HCT116 (cell line): Measurements from ENCODE around the gene SLC25A22. TPM values are rescaled to one million over a fixed set of nuclear protein-coding genes. Genes with fewer than 3 reads are reported as not detected.
A peak's percentile ranks its signal among the peaks of the same experiment; 100 is the strongest.

Experiments used
- ATAC-seq: fragments of 200-7000 bp; cut with Tn5 transposase; 2 replicates; pipeline ENCODE4 v1.9.1; 2020; ENCODE audit warnings: mild to moderate bottlenecking, moderate library complexity
- BruUV-seq: library from RNA; stranded (reverse); fragments of 400-500 nt; replicated peaks from 2 replicates; lab custom pipeline; 2021; lab: Mats Ljungman, UMichigan
- CTCF ChIA-PET: fragments of 300-600 bp; sonication (Branson Sonifier 250); formaldehyde crosslinking; loops from one replicate; lab custom pipeline; 2021; ENCODE audit warnings: antibody characterized with exemption; lab: Charles Lee
- POLR2A ChIA-PET: fragments of 300-600, 350-600 bp; sonication (Branson Sonifier 250); formaldehyde crosslinking; loops from one replicate; lab custom pipeline; 2021; ENCODE audit warnings: antibody characterized with exemption; lab: Charles Lee
- RAD21 ChIA-PET, 2 experiments: fragments of 300-600 bp; sonication (Branson Sonifier 250); formaldehyde crosslinking; loops; one replicate each; lab custom pipeline; 2023; ENCODE audit warnings: low total read pairs in 2 of 2; ENCODE audit not compliant: uncharacterized antibody in 2 of 2, unreplicated experiment in 2 of 2, low non-redundant PET in 1 of 2; lab: Charles Lee
- DNase-seq: peaks from one replicate; pipeline ENCODE4 v3.0.0-alpha.2; 2010; ENCODE audit warnings: low read depth, low spot score
- H2AFZ ChIP-seq: fragments of 200-600 bp; shearing (Covaris generic), sonication (generic); 2 replicates; pipeline ENCODE4 v1.6.1; 2017; ENCODE audit warnings: low read depth, mixed run types, mixed read lengths, antibody characterized with exemption, low read length; ENCODE audit not compliant: poor library complexity, severe bottlenecking
- H3K27ac ChIP-seq: 2 replicates; pipeline ENCODE4 v1.5.1; 2012; ENCODE audit warnings: low read depth, low read length
- H3K27me3 ChIP-seq: fragments of 200-600 bp; sonication (generic); 2 replicates; pipeline ENCODE4 v1.6.1; 2016; ENCODE audit warnings: mixed run types, low read length, mixed read lengths; ENCODE audit not compliant: insufficient read depth
- H3K36me3 ChIP-seq, 2 experiments: fragments of 200-500 bp in 1 of 2; fragments of 200-600 bp in 1 of 2; sonication (Bioruptor generic) in 1 of 2; sonication (generic) in 1 of 2; 2 replicates each; pipeline versions ENCODE4 v1.5.1 to v1.6.1; 2014 to 2016; ENCODE audit warnings: low read length in 2 of 2, inconsistent platforms in 1 of 2, mixed read lengths in 1 of 2, mixed run types in 1 of 2; ENCODE audit not compliant: insufficient read depth in 2 of 2, control insufficient read depth in 1 of 2
- H3K4me1 ChIP-seq, 2 experiments: fragments of 200-600 bp in 1 of 2; sonication (generic) in 1 of 2; 2 replicates each; pipeline versions ENCODE4 v1.5.1 to v1.6.1; 2012 to 2017; ENCODE audit warnings: low read length in 2 of 2, inconsistent platforms in 1 of 2, mild to moderate bottlenecking in 1 of 2, mixed read lengths in 1 of 2, mixed run types in 1 of 2, moderate library complexity in 1 of 2; ENCODE audit not compliant: insufficient read depth in 2 of 2, control insufficient read depth in 1 of 2
- H3K4me2 ChIP-seq: fragments of 200-600 bp; sonication (generic); 2 replicates; pipeline ENCODE4 v1.6.1; 2017; ENCODE audit warnings: mixed run types, low read length, mixed read lengths
- H3K4me3 ChIP-seq, 2 experiments: fragments of 200-600 bp in 1 of 2; sonication (generic) in 1 of 2; replicated peaks in 1 of 2; 2 replicates each; pipeline ENCODE4 v1.5.1; 2011 to 2016; ENCODE audit warnings: low read length in 2 of 2, control low read depth in 1 of 2, low read depth in 1 of 2, mild to moderate bottlenecking in 1 of 2, mixed read lengths in 1 of 2, mixed run types in 1 of 2
- H3K79me2 ChIP-seq: fragments of 200-600 bp; sonication (generic); 2 replicates; pipeline ENCODE4 v1.6.1; 2017; ENCODE audit warnings: mild to moderate bottlenecking, mixed run types, low read length, moderate library complexity, mixed read lengths; ENCODE audit not compliant: insufficient read depth
- H3K9ac ChIP-seq: fragments of 200-600 bp; sonication (generic); 2 replicates; pipeline ENCODE4 v1.6.1; 2016; ENCODE audit warnings: low read length, mixed read lengths
- H3K9me2 ChIP-seq: fragments of 200-600 bp; sonication (generic), shearing (Covaris generic); 2 replicates; pipeline ENCODE4 v1.6.1; 2017; ENCODE audit warnings: mixed run types, mild to moderate bottlenecking, moderate library complexity; ENCODE audit not compliant: insufficient read depth
- H3K9me3 ChIP-seq, 2 experiments: fragments of 200-500 bp in 1 of 2; fragments of 200-600 bp in 1 of 2; sonication (Bioruptor generic) in 1 of 2; sonication (generic) in 1 of 2; 2 replicates each; pipeline ENCODE4 v1.6.1; 2014 to 2017; ENCODE audit warnings: low read length in 2 of 2, mixed read lengths in 2 of 2, inconsistent platforms in 1 of 2, low read depth in 1 of 2, mild to moderate bottlenecking in 1 of 2, mixed run types in 1 of 2, moderate library complexity in 1 of 2; ENCODE audit not compliant: control insufficient read depth in 1 of 2, insufficient read depth in 1 of 2
- H4K20me1 ChIP-seq: fragments of 200-600 bp; sonication (generic), shearing (Covaris generic); 2 replicates; pipeline ENCODE4 v1.6.1; 2017; ENCODE audit warnings: mixed run types, mild to moderate bottlenecking, moderate library complexity; ENCODE audit not compliant: insufficient read depth
- CEBPB ChIP-seq: IDR thresholded peaks from 2 replicates; pipeline ENCODE4 v1.6.1; 2012; ENCODE audit warnings: low read depth
- EGR1 ChIP-seq: IDR thresholded peaks from 2 replicates; pipeline ENCODE4 v1.6.1; 2012; ENCODE audit warnings: low read depth
- POLR2A ChIP-seq: IDR thresholded peaks from 2 replicates; pipeline ENCODE4 v1.7.0; 2011; ENCODE audit warnings: borderline replicate concordance; ENCODE audit not compliant: insufficient read depth, insufficient read length; ENCODE audit errors: extremely low read depth
- POLR2AphosphoS5 ChIP-seq: IDR thresholded peaks from 2 replicates; pipeline ENCODE4 v1.6.1; 2011; ENCODE audit warnings: mild to moderate bottlenecking, low read depth, low read length, moderate library complexity
- RAD21 ChIP-seq: IDR thresholded peaks from 2 replicates; pipeline ENCODE4 v1.6.1; 2012; ENCODE audit warnings: low read depth, mild to moderate bottlenecking
- YY1 ChIP-seq: IDR thresholded peaks from 2 replicates; pipeline ENCODE4 v1.6.1; 2011; ENCODE audit warnings: low read length, low read depth, moderate library complexity, mild to moderate bottlenecking; ENCODE audit not compliant: insufficient replicate concordance; ENCODE audit errors: extremely low read depth
- ZFX ChIP-seq: fragments of 450-650 bp; IDR thresholded peaks from 2 replicates; pipeline ENCODE4 v1.6.1; 2017
- ZNF274 ChIP-seq: fragments of 200-500 bp; sonication (Bioruptor generic); IDR thresholded peaks from 2 replicates; pipeline ENCODE4 v1.6.1; 2014; ENCODE audit warnings: mild to moderate bottlenecking, low read depth, low read length, inconsistent platforms
- intact Hi-C: fragments of 100-400 bp; cut with micrococcal nuclease; formaldehyde crosslinking; loops from 2 replicates; pipeline ENCODE4 v1.10.0; 2022
- total RNA-seq: library from RNA; stranded (reverse); gene quantifications from one replicate; pipeline ENCODE4 v1.2.1, GENCODE V29; 2021; ENCODE audit not compliant: unreplicated experiment
- TF ChIP-seq, protein P1 (sequence below): IDR thresholded peaks from 2 replicates; pipeline ENCODE4 v1.6.1; 2011; ENCODE audit warnings: mild to moderate bottlenecking, low read length, moderate library complexity; ENCODE audit not compliant: insufficient replicate concordance; ENCODE audit errors: extremely low read depth
- TF ChIP-seq, protein P2 (sequence below): IDR thresholded peaks from 2 replicates; pipeline ENCODE4 v1.6.1; 2012
- TF ChIP-seq, protein P3 (sequence below), 3 experiments: fragments of 200-600 bp in 1 of 3; sonication (generic) in 1 of 3; IDR thresholded peaks in 2 of 3; conservative IDR thresholded peaks in 1 of 3; 2 replicates each; pipeline ENCODE4 v1.5.1; 2012 to 2017; ENCODE audit warnings: low read depth in 2 of 3, low read length in 2 of 3, antibody characterized with exemption in 1 of 3, borderline replicate concordance in 1 of 3, control low read depth in 1 of 3, mild to moderate bottlenecking in 1 of 3, mixed read lengths in 1 of 3, mixed run types in 1 of 3, moderate library complexity in 1 of 3; ENCODE audit not compliant: insufficient read depth in 1 of 3

Gene SLC25A22
- total RNA-seq, 1 experiment from 2014 or later: 62.0 TPM

DNA sequence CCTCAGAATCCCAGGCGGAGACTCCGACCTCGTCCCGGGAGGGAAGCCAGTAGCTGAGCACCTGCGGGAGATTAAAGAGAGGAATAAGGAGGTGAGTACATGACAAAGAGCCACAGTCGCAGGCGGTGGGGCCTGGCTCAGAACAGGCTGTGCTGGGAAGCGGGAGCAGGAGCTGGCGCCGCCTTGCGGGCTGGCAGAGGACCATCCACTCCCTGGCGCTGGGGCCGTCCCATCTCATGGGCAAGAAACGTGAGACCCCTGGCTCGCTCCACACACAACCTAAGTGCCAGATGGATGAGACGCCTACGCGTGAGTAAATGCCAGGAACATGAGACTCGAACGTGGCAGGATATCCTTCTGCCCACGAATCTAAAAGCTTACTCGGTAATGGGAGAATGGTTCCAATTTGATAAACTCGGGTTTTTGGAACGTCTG lies 14.5 kb downstream of the SLC25A22 start (continued):
- TF ChIP-seq RAD21 (no peak; the same call in 1 of the 2 replicates), YY1 (no peak)

DNA sequence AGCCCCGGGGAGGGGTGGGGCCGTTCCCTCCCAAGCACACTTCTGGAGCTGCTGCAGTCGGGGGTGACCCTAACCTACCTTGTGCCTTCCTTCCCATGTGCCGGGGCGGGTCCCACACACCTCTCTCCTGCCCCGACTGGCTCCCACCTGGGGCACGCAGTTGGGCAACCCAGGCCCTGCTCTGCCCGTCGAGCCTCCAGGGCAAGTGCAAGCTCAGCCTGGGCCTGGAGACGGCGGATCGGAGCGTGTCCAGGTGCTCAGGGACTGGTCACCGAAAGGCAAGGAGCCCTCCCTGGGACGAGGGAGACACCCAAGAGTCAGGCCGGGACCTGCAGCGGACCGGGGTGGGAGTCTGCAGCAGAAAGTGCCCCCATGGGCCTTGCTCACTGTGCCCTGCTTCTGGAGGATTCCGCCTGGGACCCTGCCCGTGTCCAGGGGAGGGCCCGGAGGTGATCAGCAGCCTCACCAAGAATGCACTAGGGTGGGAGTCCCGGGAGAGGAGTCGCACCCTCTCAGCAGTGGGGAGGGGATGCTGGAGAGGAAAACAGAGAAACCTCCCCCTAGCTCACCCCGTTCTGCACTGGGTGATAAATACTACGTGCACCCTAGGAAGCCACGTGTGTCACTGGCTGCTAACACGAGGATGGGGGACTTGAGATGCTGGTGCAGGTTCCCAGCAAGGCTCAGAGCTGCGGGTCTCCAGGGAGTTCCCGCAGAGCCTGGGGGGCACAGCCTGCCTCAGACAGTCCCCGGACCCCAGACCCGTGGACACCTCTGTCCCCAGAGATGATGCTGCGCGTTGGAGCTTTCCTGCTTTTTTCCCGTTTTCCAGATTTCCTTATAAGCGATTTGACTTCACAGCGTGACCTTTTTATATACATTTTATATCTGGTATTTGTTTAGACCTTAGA lies 15.6 kb downstream of the SLC25A22 start:
- no peaks in the 10 kb centered on the region for H4K20me1 ChIP-seq
- H3K4me1 ChIP-seq: peaks cover 21 to 35% of the 10 kb centered on the region in 2 experiments
- DNase-seq: no peak
- peak overlapping the region; percentile 25; the same call in 1 of the 2 replicates for H3K9ac ChIP-seq
- no peak overlapping the region for H3K4me3 ChIP-seq
- H3K27me3 ChIP-seq: no peaks in the 10 kb centered on the region
- peak overlapping the region; percentile 57 for H3K4me2 ChIP-seq
- no peak for ATAC-seq
- no peak overlapping the region for H2AFZ ChIP-seq
- no TSS peak for BruUV-seq
- TF ChIP-seq EGR1 (no peak), ZNF274 (no peak), POLR2AphosphoS5 (peak; percentile 17; the same call in 1 of the 2 replicates), ZFX (no peak), CEBPB (no peak), POLR2A (peak; percentile 17), RAD21 (no peak)
- TF ChIP-seq, protein P1, sequence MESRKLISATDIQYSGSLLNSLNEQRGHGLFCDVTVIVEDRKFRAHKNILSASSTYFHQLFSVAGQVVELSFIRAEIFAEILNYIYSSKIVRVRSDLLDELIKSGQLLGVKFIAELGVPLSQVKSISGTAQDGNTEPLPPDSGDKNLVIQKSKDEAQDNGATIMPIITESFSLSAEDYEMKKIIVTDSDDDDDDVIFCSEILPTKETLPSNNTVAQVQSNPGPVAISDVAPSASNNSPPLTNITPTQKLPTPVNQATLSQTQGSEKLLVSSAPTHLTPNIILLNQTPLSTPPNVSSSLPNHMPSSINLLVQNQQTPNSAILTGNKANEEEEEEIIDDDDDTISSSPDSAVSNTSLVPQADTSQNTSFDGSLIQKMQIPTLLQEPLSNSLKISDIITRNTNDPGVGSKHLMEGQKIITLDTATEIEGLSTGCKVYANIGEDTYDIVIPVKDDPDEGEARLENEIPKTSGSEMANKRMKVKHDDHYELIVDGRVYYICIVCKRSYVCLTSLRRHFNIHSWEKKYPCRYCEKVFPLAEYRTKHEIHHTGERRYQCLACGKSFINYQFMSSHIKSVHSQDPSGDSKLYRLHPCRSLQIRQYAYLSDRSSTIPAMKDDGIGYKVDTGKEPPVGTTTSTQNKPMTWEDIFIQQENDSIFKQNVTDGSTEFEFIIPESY: no peak
- TF ChIP-seq, protein P2, sequence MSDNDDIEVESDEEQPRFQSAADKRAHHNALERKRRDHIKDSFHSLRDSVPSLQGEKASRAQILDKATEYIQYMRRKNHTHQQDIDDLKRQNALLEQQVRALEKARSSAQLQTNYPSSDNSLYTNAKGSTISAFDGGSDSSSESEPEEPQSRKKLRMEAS: no peak
- TF ChIP-seq, protein P3, sequence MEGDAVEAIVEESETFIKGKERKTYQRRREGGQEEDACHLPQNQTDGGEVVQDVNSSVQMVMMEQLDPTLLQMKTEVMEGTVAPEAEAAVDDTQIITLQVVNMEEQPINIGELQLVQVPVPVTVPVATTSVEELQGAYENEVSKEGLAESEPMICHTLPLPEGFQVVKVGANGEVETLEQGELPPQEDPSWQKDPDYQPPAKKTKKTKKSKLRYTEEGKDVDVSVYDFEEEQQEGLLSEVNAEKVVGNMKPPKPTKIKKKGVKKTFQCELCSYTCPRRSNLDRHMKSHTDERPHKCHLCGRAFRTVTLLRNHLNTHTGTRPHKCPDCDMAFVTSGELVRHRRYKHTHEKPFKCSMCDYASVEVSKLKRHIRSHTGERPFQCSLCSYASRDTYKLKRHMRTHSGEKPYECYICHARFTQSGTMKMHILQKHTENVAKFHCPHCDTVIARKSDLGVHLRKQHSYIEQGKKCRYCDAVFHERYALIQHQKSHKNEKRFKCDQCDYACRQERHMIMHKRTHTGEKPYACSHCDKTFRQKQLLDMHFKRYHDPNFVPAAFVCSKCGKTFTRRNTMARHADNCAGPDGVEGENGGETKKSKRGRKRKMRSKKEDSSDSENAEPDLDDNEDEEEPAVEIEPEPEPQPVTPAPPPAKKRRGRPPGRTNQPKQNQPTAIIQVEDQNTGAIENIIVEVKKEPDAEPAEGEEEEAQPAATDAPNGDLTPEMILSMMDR (IDR thresholded peaks at IDR 0.05 in 2 of 3, conservative IDR thresholded peaks at IDR 0.05 in 1 of 3; ENCODE audit: borderline replicate concordance in 1 of 3, insufficient read depth in 1 of 3, low read depth in 2 of 3, low read length in 2 of 3): no peak
- intact Hi-C loops: no loop called here
- POLR2A ChIA-PET: interaction anchor here (1.1 kb wide), 1 partner anchor 19 kb away, joined by 5 read pairs; no protein-coding TSS in a partner anchor
- no peaks in the 10 kb centered on the region for H3K36me3 ChIP-seq
- no peaks in the 10 kb centered on the region for H3K9me2 ChIP-seq
- peak overlapping the region; percentile 45 for H3K27ac ChIP-seq
- H3K9me3 ChIP-seq: no peaks in the 10 kb centered on the region
- H3K79me2 ChIP-seq: peaks cover 31% of the 10 kb centered on the region; the same call in 1 of the 2 replicates
- RAD21 ChIA-PET: no interaction called here
- CTCF ChIA-PET: interaction anchor here (1.1 to 1.9 kb wide), 4 partner anchors 13 to 87 kb away, joined by 3 to 6 read pairs (median 5); partner anchors contain the start of gene TMEM80
